ENCODE results near the gene SLC19A1.

The SLC19A1 gene

DNA sequence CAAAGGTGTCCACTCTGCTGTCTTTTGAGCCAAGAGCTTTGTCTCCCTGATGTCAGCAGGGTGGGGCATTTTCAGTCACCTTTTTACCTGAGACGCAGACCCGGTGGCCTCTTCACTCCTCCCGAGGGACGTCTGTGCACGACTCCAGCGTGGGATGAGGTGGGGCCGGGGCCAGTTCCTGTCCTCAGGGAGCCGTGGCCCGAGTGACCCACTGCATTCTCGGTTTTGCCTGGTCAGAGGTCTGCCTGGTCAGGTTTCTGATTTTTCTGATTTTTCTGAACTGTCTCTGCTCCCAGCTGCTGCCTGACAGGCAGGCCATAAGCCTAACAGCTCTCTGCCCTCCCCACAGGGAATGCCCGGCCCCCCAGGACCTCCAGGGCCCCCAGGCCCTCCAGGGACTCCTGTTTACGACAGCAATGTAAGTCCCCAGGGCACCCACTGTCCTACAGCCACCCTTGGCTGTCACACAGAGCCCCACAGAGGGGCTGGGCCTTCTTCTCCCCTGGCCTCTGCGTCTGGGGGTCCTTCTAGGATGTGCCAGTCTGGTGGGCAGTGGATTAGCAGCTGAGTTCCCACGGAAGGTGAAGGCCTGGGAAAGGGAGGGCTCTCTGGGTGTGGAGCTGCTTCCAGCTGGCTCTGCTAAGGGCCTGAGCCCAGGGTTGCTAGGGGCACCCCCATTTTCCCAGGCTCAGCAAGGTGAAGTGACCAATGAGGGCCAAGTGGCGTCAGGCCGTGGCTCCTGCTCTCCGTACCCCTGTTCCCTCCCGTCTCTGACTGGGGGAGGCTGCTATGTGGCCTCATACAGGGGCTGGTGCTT is 45.9 kb downstream of the SLC19A1 start:
- no peaks in the 10 kb centered on the region for H3K27me3 ChIP-seq (ENCODE audit: insufficient read depth, low read length, poor library complexity)
- no peak overlapping the region for H3K4me3 ChIP-seq (ENCODE audit: low read depth in 1 of 2, low read length in 2 of 2)
- DNase-seq: no peak
- H3K9ac ChIP-seq (ENCODE audit: low read depth, low read length): no peak overlapping the region
- H3K36me3 ChIP-seq (ENCODE audit: insufficient read depth, low read length): no peaks in the 10 kb centered on the region
- TF ChIP-seq CTCF (IDR thresholded peaks at IDR 0.05; ENCODE audit: borderline replicate concordance, extremely low read depth, low read length, poor library complexity, severe bottlenecking) (no peak), EZH2 (IDR thresholded peaks at IDR 0.05; ENCODE audit: borderline replicate concordance, low read depth, low read length, severe bottlenecking) (no peak)
- H3K79me2 ChIP-seq (ENCODE audit: insufficient read depth, low read length): no peaks in the 10 kb centered on the region
- no peaks in the 10 kb centered on the region for H3K4me1 ChIP-seq (ENCODE audit: insufficient read depth, low read length)
- H2AFZ ChIP-seq (ENCODE audit: low read depth, low read length): no peak overlapping the region
- no peak for ATAC-seq (ENCODE audit: insufficient read depth, low read depth)
- no peak overlapping the region for H3K27ac ChIP-seq (ENCODE audit: low read length)
- H3K4me2 ChIP-seq (ENCODE audit: insufficient read depth, low read length): no peak overlapping the region
- H3K9me3 ChIP-seq (ENCODE audit: insufficient read depth, low read length, severe bottlenecking): no peaks in the 10 kb centered on the region
- no peaks in the 10 kb centered on the region; the same call in 1 of the 2 replicates for H4K20me1 ChIP-seq (ENCODE audit: insufficient read depth, low read length)

- no peak overlapping the region for H3K9ac ChIP-seq (ENCODE audit: low read depth, low read length)
- no peak overlapping the region for H3K27ac ChIP-seq (ENCODE audit: low read length)
- H3K9me3 ChIP-seq (ENCODE audit: insufficient read depth, low read length, severe bottlenecking): no peaks in the 10 kb centered on the region
- H2AFZ ChIP-seq (ENCODE audit: low read depth, low read length): no peak overlapping the region
- H3K4me3 ChIP-seq (ENCODE audit: low read depth in 1 of 2, low read length in 2 of 2): no peak overlapping the region
- no peaks in the 10 kb centered on the region for H3K36me3 ChIP-seq (ENCODE audit: insufficient read depth, low read length)
- H4K20me1 ChIP-seq (ENCODE audit: insufficient read depth, low read length): no peaks in the 10 kb centered on the region; the same call in 1 of the 2 replicates
- ATAC-seq (ENCODE audit: insufficient read depth, low read depth) (no peak), DNase-seq (no peak)
- TF ChIP-seq CTCF (IDR thresholded peaks at IDR 0.05; ENCODE audit: borderline replicate concordance, extremely low read depth, low read length, poor library complexity, severe bottlenecking): no peak
- H3K79me2 ChIP-seq (ENCODE audit: insufficient read depth, low read length): no peaks in the 10 kb centered on the region
- H3K27me3 ChIP-seq (ENCODE audit: insufficient read depth, low read length, poor library complexity): no peaks in the 10 kb centered on the region
- H3K4me2 ChIP-seq (ENCODE audit: insufficient read depth, low read length): no peak overlapping the region
- H3K4me1 ChIP-seq (ENCODE audit: insufficient read depth, low read length): no peaks in the 10 kb centered on the region
Observed at GRCh38 chr21:45494851-45495680, 47.2 kb downstream of the SLC19A1 start.

DNA sequence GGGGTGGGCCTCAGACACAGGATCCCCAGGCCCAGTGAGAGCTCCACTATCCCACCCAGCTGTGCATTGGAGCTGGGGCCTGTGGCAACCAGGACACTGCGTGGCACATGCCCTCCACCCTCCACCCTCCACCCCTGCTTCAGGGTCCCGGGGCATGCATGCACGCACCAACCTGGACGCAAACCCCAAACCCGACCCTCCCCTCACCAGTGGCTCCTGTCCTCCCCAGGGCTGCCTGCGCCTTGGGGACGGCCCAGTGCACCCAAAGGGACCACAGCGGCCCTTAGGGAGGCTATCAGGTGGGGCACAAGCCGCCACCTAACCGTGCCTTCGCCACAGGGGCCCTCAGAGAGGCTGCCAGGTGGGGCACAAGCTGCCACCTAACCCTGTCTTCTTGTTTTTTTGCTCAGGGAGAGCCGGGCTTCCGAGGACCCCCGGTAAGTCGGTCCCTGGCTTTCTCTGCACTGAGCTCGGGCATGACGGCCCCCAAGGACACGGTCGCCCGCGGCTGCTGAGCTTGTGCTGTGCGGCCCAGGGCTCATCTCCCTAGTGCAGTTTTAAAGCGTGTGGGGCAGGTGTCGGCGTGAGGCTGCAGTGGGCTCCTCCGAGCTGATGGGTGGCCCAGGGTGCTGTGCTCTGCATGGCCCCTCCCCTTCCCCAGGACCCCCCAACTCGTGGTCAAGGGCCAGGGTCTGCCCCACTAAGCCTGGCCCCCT is 47.9 kb downstream of the SLC19A1 start:
- H3K9ac ChIP-seq (ENCODE audit: low read depth, low read length): no peak overlapping the region
- ATAC-seq (ENCODE audit: insufficient read depth, low read depth) (no peak), DNase-seq (no peak)
- no peaks in the 10 kb centered on the region for H3K4me1 ChIP-seq (ENCODE audit: insufficient read depth, low read length)
- no peaks in the 10 kb centered on the region for H3K36me3 ChIP-seq (ENCODE audit: insufficient read depth, low read length)
- H2AFZ ChIP-seq (ENCODE audit: low read depth, low read length): no peak overlapping the region
- H3K79me2 ChIP-seq (ENCODE audit: insufficient read depth, low read length): no peaks in the 10 kb centered on the region
- no peak overlapping the region for H3K4me2 ChIP-seq (ENCODE audit: insufficient read depth, low read length)
- H3K9me3 ChIP-seq (ENCODE audit: insufficient read depth, low read length, severe bottlenecking): no peaks in the 10 kb centered on the region
- no peak for TF ChIP-seq CTCF (IDR thresholded peaks at IDR 0.05; ENCODE audit: borderline replicate concordance, extremely low read depth, low read length, poor library complexity, severe bottlenecking)
- TF ChIP-seq EZH2 (IDR thresholded peaks at IDR 0.05; ENCODE audit: borderline replicate concordance, low read depth, low read length, severe bottlenecking): no peak
- H3K27ac ChIP-seq (ENCODE audit: low read length): no peak overlapping the region
- no peaks in the 10 kb centered on the region; the same call in 1 of the 2 replicates for H4K20me1 ChIP-seq (ENCODE audit: insufficient read depth, low read length)
- H3K27me3 ChIP-seq (ENCODE audit: insufficient read depth, low read length, poor library complexity): no peaks in the 10 kb centered on the region
- H3K4me3 ChIP-seq (ENCODE audit: low read depth in 1 of 2, low read length in 2 of 2): no peak overlapping the region
